ENCODE results near the gene FBXO9.
"Not testable (repeated sequence)": the region's sequence is repeated elsewhere in the genome, so short reads cannot be mapped to it uniquely, and the experiment has no call there.

Gene FBXO9

DNA sequence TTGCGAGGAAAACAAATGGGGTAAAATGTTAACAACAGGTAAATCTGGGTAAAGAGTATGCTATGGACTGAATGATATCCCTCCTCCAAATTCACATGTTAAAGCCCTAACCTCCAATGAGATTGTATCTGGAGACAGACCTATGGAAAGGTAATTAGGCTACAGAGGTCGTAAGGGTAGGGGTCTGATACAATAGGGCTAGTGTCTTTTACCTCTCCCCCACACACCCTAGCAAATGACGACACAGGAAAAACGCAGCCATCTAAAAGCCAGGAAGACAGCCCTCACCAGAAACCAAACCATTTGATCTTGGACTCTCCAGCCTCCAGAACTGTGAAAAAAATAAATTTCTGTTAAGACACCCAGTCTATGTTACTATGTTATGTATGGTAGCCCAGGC, 20.6 kb upstream of the FBXO9 start:
- no peak for TF ChIP-seq ISL1 (CRISPR knock-in tag; IDR thresholded peaks at IDR 0.05)
- TF ChIP-seq GLIS3 (CRISPR knock-in tag; IDR thresholded peaks at IDR 0.05) = no peak
- TF ChIP-seq OSR1 (CRISPR knock-in tag; IDR thresholded peaks at IDR 0.05) = no peak
- no peak for TF ChIP-seq RARB (CRISPR knock-in tag; IDR thresholded peaks at IDR 0.05)
- no peak for ATAC-seq

DNA sequence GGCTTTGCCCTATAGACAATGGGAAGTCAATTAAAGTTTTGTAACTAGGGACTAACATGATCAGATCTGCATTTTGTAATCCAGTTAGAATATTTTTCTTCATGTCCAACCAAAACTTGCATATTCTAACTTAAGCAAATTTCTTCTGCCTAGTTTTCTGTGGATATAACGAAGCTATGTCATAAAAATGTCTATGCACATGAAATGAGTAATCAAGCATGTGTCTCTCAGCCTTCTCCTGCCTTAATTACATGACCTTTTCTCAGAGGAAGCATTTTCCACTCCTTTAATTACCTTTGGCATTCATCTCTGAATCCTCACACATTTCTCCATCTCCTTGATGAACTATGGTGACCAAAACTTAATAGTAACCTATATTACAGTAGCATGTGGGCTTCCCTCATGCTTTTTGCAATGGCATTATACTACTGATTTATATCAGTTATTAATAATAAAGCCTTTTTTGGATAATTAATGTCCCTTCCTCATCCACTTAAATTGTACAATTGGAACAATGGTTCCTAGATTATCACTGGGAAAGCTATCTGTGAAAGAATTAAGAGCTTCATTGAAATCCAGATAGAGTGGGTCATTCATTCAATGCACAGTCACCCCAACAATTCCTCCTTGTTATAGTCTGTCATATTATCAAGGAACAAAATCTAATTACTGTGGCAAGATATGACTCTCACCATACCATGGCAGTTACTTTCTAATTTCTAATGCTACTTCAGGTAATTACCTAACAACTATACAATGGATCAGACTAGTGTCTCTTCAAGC, 19.1 kb upstream of the FBXO9 start:
- ATAC-seq = no peak
- TF ChIP-seq TOX (CRISPR knock-in tag; IDR thresholded peaks at IDR 0.05; ENCODE audit: borderline replicate concordance) = no peak
- no peak for TF ChIP-seq PPARA (CRISPR knock-in tag; IDR thresholded peaks at IDR 0.05; ENCODE audit: borderline replicate concordance)
- TF ChIP-seq ISL1 (CRISPR knock-in tag; IDR thresholded peaks at IDR 0.05) = no peak
- no peak for TF ChIP-seq ZNF565 (CRISPR knock-in tag; conservative IDR thresholded peaks at IDR 0.05; ENCODE audit: low read depth)
- no peak for TF ChIP-seq ZNF8 (CRISPR knock-in tag; IDR thresholded peaks at IDR 0.05)

DNA sequence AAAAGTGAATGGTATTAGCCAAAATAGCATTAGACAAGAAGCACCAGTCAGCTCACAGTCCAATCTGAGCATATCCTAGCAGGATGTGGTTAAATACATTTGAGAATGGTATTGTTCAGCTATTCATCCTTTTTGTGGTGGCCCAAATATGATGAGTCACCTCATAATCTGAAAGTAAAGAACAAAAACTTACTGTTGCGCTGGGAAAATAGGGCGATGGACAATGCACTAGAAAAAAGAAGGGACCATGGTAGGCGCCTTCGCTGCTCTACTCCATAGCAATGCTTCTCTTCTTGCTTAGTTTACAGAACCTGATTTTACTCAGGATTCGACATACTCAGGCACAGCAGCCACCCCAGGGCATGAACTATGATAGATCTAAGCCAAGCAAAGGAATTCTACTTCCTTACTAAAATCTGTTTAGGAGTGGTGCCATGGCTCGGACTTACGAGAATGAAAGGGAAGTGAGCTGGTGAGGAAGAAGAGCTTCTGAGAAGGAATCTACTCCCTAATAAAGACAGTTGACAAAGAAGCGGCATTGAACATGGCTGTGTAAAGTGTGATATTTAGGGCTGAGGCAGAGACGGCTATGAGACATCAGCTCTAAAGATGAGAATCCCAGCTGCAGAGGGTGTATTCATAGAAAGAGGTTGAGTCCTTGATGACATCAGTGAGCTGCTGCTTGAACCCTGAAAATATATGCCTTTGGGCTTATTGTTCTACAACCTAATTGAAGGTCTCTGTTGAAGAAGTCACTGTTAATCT, 16.6 kb upstream of the FBXO9 start:
- ATAC-seq = peak; percentile 86
- TF ChIP-seq SNAI2 (CRISPR knock-in tag; IDR thresholded peaks at IDR 0.05) (no peak), BACH2 (CRISPR knock-in tag; IDR thresholded peaks at IDR 0.05; ENCODE audit: borderline replicate concordance) (no peak), ZC3H10 (CRISPR knock-in tag; IDR thresholded peaks at IDR 0.05) (0 out of 2 replicates have a peak, but pooled peaks have one; percentile 22), ISL1 (CRISPR knock-in tag; IDR thresholded peaks at IDR 0.05) (peak; percentile 34; the same call in 1 of the 2 replicates)

DNA sequence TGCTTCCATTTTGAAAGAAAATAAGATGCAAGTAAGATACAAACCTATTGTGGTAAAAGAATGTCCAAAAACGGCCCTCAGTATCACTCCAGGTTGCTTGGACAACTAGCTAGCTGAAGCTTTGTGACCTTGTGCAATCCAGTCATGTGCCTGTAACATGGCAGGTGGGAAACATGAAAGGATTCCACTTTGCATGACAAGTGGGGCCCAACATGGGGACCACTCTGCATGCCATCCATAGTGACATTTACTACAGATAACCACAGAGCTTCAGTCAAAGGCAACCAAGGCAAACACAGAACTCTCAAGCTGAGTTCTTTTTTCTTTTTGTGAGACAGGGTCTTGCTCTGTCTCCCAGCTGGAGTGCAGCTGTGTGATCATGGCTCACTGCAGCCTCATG, 15.8 kb upstream of the FBXO9 start:
- ATAC-seq = no peak
- TF ChIP-seq OSR1 (CRISPR knock-in tag; IDR thresholded peaks at IDR 0.05) = no peak
- no peak for TF ChIP-seq TOX (CRISPR knock-in tag; IDR thresholded peaks at IDR 0.05; ENCODE audit: borderline replicate concordance)
- TF ChIP-seq SNAI2 (CRISPR knock-in tag; IDR thresholded peaks at IDR 0.05) = no peak
- no peak for TF ChIP-seq ISL1 (CRISPR knock-in tag; IDR thresholded peaks at IDR 0.05)
- TF ChIP-seq ZFP30 (CRISPR knock-in tag; IDR thresholded peaks at IDR 0.05) = no peak
- no peak for TF ChIP-seq CSDC2 (CRISPR knock-in tag; IDR thresholded peaks at IDR 0.05)
- TF ChIP-seq, protein P1, sequence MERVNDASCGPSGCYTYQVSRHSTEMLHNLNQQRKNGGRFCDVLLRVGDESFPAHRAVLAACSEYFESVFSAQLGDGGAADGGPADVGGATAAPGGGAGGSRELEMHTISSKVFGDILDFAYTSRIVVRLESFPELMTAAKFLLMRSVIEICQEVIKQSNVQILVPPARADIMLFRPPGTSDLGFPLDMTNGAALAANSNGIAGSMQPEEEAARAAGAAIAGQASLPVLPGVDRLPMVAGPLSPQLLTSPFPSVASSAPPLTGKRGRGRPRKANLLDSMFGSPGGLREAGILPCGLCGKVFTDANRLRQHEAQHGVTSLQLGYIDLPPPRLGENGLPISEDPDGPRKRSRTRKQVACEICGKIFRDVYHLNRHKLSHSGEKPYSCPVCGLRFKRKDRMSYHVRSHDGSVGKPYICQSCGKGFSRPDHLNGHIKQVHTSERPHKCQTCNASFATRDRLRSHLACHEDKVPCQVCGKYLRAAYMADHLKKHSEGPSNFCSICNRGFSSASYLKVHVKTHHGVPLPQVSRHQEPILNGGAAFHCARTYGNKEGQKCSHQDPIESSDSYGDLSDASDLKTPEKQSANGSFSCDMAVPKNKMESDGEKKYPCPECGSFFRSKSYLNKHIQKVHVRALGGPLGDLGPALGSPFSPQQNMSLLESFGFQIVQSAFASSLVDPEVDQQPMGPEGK (CRISPR knock-in tag; IDR thresholded peaks at IDR 0.05; ENCODE audit: borderline replicate concordance) = no peak
- TF ChIP-seq PPARA (CRISPR knock-in tag; IDR thresholded peaks at IDR 0.05; ENCODE audit: borderline replicate concordance) = no peak
- no peak for TF ChIP-seq BACH2 (CRISPR knock-in tag; IDR thresholded peaks at IDR 0.05; ENCODE audit: borderline replicate concordance)

DNA sequence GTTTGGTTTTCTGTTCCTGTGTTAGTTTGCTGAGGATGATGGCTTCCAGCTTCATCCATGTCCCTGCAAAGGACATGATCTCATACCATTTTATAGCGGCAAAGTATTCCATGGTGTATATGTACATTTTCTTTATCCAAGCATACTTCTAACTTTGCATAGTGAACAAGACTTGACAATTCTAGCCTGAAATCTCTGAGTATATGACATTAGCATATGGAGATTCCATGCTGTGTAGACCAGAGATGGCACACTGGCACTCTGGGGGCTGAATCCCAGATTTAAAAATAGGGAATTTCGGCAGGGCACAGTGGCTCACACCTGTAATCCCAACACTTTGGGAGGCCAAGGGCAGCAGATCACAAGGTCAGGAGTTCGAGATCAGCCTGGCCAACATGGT, 13.1 kb upstream of the FBXO9 start:
- not testable (repeated sequence) for ATAC-seq

DNA sequence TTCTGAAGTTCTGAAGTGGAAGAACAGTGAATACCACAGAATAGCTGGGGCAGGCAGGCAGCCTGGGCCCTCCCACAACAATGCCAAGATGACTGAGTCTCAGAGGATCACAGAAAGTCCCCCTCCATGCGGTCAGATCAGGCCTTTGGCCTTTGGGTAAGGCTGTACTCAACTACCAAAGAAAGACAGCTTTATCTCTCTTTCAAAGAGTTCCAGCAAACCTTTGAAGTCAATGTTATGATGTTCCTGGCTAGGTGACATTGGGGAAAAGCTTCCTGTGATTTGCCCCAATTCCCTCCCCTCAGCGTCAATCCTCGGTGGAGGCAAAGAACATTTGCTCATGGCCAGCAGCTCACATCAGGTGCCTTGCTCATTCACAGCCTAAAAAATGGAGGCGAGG, 10.7 kb upstream of the FBXO9 start:
- TF ChIP-seq, protein P2, sequence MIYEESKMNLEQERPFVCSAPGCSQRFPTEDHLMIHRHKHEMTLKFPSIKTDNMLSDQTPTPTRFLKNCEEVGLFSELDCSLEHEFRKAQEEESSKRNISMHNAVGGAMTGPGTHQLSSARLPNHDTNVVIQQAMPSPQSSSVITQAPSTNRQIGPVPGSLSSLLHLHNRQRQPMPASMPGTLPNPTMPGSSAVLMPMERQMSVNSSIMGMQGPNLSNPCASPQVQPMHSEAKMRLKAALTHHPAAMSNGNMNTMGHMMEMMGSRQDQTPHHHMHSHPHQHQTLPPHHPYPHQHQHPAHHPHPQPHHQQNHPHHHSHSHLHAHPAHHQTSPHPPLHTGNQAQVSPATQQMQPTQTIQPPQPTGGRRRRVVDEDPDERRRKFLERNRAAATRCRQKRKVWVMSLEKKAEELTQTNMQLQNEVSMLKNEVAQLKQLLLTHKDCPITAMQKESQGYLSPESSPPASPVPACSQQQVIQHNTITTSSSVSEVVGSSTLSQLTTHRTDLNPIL (CRISPR knock-in tag; IDR thresholded peaks at IDR 0.05; ENCODE audit: low read depth) = no peak
- TF ChIP-seq, protein P3, sequence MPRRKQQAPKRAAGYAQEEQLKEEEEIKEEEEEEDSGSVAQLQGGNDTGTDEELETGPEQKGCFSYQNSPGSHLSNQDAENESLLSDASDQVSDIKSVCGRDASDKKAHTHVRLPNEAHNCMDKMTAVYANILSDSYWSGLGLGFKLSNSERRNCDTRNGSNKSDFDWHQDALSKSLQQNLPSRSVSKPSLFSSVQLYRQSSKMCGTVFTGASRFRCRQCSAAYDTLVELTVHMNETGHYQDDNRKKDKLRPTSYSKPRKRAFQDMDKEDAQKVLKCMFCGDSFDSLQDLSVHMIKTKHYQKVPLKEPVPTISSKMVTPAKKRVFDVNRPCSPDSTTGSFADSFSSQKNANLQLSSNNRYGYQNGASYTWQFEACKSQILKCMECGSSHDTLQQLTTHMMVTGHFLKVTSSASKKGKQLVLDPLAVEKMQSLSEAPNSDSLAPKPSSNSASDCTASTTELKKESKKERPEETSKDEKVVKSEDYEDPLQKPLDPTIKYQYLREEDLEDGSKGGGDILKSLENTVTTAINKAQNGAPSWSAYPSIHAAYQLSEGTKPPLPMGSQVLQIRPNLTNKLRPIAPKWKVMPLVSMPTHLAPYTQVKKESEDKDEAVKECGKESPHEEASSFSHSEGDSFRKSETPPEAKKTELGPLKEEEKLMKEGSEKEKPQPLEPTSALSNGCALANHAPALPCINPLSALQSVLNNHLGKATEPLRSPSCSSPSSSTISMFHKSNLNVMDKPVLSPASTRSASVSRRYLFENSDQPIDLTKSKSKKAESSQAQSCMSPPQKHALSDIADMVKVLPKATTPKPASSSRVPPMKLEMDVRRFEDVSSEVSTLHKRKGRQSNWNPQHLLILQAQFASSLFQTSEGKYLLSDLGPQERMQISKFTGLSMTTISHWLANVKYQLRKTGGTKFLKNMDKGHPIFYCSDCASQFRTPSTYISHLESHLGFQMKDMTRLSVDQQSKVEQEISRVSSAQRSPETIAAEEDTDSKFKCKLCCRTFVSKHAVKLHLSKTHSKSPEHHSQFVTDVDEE (CRISPR knock-in tag; IDR thresholded peaks at IDR 0.05) = no peak
- TF ChIP-seq BACH2 (CRISPR knock-in tag; IDR thresholded peaks at IDR 0.05; ENCODE audit: borderline replicate concordance) (no peak), ESRRG (CRISPR knock-in tag; IDR thresholded peaks at IDR 0.05) (no peak), OSR1 (CRISPR knock-in tag; IDR thresholded peaks at IDR 0.05) (no peak), GLIS3 (CRISPR knock-in tag; IDR thresholded peaks at IDR 0.05) (no peak), ARNTL (CRISPR knock-in tag; IDR thresholded peaks at IDR 0.05; ENCODE audit: borderline replicate concordance, low read depth) (no peak)
- ATAC-seq = no peak

Measured in SK-N-SH treated with all-trans-retinoic acid at 6 μM for 48 hours (cell line).